Measurements from ENCODE around the gene ASIC3.

Gene ASIC3

DNA sequence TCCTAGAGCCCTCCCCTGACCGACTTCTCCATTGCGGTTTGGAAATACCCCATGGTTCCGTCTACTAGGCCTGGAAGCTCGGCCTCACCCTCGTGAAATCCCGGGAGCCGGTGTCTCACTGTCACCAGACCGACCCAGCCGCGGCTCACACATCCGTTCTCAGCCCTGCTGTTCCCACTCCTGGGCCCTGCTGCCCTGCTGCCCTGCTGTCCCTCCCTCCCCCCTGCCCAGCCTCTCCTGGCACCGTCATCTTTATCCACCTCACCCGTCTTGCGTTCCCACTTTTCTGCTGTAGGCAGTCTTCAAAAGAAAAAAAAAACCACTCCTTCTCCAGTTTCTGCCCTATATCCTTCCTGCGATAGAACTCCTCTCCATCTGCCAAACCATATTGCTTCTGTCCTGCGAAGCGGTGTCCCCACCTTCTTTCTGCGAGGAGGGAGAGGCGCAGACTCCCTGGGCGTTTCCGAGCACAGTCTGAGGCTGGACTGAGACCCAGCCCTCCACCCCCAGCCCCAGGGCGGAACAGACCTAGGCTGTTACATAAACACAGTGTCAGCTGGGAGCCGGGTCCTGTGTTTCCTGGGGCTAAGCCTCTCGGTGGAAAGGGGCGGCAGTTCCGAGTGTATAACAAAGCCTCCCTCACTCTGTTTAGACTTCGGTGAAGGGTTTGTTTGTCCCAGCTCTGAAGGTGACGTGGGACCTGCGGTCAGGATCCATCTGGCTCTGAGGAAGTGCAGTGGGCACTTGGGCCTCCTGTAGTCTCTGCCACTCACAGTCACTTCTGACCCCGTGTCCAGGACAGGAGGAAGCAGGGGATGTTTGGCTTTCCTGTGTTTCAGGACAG, 40.7 kb downstream of the ASIC3 start:
- no peak for DNase-seq (ENCODE audit: low spot score)
- in situ Hi-C loops (cut with MboI; ENCODE audit: low sequenced_read_pairs, unreplicated experiment) = no loop called here
- TF ChIP-seq, protein P1, sequence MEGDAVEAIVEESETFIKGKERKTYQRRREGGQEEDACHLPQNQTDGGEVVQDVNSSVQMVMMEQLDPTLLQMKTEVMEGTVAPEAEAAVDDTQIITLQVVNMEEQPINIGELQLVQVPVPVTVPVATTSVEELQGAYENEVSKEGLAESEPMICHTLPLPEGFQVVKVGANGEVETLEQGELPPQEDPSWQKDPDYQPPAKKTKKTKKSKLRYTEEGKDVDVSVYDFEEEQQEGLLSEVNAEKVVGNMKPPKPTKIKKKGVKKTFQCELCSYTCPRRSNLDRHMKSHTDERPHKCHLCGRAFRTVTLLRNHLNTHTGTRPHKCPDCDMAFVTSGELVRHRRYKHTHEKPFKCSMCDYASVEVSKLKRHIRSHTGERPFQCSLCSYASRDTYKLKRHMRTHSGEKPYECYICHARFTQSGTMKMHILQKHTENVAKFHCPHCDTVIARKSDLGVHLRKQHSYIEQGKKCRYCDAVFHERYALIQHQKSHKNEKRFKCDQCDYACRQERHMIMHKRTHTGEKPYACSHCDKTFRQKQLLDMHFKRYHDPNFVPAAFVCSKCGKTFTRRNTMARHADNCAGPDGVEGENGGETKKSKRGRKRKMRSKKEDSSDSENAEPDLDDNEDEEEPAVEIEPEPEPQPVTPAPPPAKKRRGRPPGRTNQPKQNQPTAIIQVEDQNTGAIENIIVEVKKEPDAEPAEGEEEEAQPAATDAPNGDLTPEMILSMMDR (IDR thresholded peaks at IDR 0.05; ENCODE audit: borderline replicate concordance, control extremely low read depth, extremely low read depth, insufficient read depth, missing control alignments) = no peak

DNA sequence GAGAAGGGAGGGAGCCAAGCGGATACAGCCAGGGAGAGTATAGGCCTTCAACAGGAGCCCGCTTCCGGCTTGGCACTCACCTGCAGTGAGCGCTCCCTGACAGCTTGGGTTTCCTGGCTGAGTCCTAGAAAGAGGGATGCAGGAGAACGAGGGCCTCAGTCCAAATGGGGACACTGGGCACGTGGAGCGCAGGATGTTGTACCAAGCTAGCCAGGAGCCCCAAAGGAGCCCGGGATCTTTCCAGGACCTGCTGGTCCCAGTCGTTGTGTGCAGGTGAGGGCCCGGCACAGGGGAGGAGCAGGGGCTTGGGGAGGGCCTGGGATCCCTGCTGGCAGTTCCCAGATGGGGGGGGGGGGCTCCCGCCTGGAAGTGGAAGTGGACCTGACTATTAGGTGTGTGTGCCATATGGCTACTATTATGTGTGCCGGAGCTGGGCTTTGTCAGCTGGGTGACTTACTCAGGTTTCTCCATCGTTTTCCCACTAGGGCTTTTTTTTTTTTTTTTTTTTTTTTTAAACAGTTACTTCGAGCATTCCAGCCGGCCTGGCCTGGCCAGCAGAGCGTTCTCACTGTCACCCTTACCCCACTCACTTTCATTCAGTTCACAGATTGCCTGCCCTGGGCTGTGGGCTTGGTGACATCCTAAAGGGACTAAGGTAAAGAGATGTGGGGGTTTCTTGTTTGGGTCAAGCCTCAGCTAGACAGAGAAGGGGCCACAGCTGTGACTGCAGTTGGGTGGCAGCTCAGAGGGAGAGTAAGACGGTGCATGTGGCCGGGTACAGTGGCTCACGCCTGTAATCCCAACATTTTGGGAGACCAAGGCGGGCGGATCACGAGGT, 41.8 kb downstream of the ASIC3 start:
- TF ChIP-seq, protein P1 (IDR thresholded peaks at IDR 0.05; ENCODE audit: borderline replicate concordance, control extremely low read depth, extremely low read depth, insufficient read depth, missing control alignments) = no peak

DNA sequence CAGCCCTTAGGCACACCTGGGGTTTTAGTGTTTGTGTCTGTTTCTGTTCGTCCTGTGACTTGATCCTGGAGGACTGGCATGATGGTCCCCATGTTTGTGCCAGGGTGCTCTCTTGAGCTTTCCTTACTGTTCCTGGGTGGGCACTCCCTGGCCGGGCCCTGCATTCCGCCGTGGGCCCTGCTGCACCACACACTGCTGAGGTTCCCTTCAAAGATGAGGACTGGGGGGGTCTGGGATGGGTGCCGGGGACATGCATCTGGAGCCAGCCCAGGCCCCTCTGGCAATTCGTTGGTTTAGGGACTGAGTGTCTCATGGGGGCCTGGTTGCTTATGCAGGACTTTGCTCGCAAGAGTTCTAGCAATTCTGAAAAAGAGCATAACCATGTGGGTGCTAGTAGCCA, 42.7 kb downstream of the ASIC3 start:
- in situ Hi-C loops (cut with MboI; ENCODE audit: low sequenced_read_pairs, unreplicated experiment) = no loop called here
- DNase-seq (ENCODE audit: low spot score) = no peak
- TF ChIP-seq, protein P1 (IDR thresholded peaks at IDR 0.05; ENCODE audit: borderline replicate concordance, control extremely low read depth, extremely low read depth, insufficient read depth, missing control alignments) = no peak

More for the DNA sequence above, 41.8 kb downstream of the ASIC3 start:
- in situ Hi-C loops (cut with MboI; ENCODE audit: low sequenced_read_pairs, unreplicated experiment) = no loop called here
- no peak for DNase-seq (ENCODE audit: low spot score)

DNA sequence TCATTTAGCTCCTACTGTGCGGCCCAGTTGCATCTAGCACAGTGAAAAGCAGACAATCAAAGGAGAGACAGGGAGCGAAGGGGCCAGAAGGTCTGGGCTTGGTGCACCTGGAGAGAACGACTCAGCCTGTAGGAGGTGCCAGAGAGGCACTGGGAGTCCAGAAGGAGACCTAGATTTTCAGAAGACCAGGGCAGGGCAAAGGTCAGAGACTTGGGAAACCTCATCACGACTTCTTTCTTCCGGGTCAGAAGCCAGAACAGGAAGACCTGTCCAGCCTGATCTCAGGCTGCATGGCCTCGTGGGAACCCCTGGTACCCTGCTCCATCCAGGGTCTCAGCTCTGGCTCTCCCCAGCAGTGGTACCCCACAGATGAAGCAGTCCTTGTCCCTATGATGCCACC, 43.1 kb downstream of the ASIC3 start:
- in situ Hi-C loops (cut with MboI; ENCODE audit: low sequenced_read_pairs, unreplicated experiment) = no loop called here
- DNase-seq (ENCODE audit: low spot score) = no peak
- TF ChIP-seq, protein P1 (IDR thresholded peaks at IDR 0.05; ENCODE audit: borderline replicate concordance, control extremely low read depth, extremely low read depth, insufficient read depth, missing control alignments) = peak; percentile 59

DNA sequence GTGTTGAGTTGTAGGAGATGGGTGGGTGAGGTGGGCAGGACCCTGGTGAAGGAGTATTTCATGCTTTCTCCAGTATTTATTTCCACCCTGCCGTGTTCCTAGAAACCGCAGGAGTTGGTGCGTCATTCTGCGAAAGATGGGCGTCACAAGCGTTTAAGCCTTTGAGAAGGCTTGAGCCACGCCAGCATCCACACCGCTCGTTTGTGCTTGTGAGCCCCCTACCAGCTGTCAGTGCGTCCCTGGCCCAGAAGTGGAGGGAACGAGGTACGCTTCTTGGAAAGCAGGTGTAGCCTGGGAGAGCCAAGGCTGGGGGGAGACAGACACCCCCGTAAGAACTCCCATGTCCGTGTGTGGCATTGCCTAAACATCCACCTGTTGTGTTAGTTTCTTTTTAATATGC, 43.7 kb downstream of the ASIC3 start:
- in situ Hi-C loops (cut with MboI; ENCODE audit: low sequenced_read_pairs, unreplicated experiment) = no loop called here
- DNase-seq (ENCODE audit: low spot score) = no peak
- TF ChIP-seq, protein P1 (IDR thresholded peaks at IDR 0.05; ENCODE audit: borderline replicate concordance, control extremely low read depth, extremely low read depth, insufficient read depth, missing control alignments) = no peak

DNA sequence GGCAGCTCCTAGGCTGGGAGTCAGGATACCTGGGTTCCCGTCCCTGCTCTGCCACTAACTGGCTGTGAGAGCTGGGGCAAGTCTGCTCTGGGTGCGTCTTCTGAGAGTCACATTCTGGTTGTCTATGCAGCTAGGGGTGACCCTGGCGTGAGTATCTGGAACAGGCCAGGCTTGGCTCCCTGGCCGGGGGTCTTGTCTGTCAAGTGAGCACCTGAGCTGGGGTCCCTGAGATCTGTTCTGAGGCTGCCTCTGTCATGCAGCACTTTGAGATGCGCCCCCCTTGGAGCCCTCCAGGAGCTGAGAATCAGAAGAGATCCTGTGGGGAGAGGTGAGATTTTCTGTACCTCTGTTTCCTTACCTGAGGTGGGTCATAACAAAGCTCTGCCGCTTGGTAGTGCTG, 45.4 kb downstream of the ASIC3 start:
- TF ChIP-seq, protein P1 (IDR thresholded peaks at IDR 0.05; ENCODE audit: borderline replicate concordance, control extremely low read depth, extremely low read depth, insufficient read depth, missing control alignments) = no peak
- in situ Hi-C loops (cut with MboI; ENCODE audit: low sequenced_read_pairs, unreplicated experiment) = no loop called here
- DNase-seq (ENCODE audit: low spot score) = no peak

All from GM13976 (cell line).